Prostate gland (tissue), 2 donors: ENCODE results near the gene SUPT3H. TPM values are rescaled to one million over a fixed set of nuclear protein-coding genes. Genes with fewer than 3 reads are reported as not detected.

Source experiments
- DNase-seq: peaks from one replicate; pipeline ENCODE4 v3.0.0-alpha.2; 2019; ENCODE audit warnings: low spot score
- H3K27ac ChIP-seq, 2 donors: fragments of 200-600 bp; sonication (generic); 2 replicates each; pipeline ENCODE4 v1.5.1; 2017 to 2019
- H3K27me3 ChIP-seq: fragments of 200-600 bp; sonication (generic); replicated peaks from 2 replicates; pipeline ENCODE4 v1.5.1; 2019; ENCODE audit not compliant: insufficient read depth
- H3K36me3 ChIP-seq, 2 donors: fragments of 200-600 bp; sonication (generic); 1 replicate in 1 of 2; 2 replicates in 1 of 2; pipeline versions ENCODE4 v1.5.1 to v1.8.1; 2017 to 2019
- H3K4me1 ChIP-seq: fragments of 200-600 bp; sonication (generic); replicated peaks from 2 replicates; pipeline ENCODE4 v1.5.1; 2019
- H3K4me3 ChIP-seq, 2 donors: fragments of 200-600 bp; sonication (generic); 2 replicates each; pipeline ENCODE4 v1.5.1; 2017 to 2019
- H3K9me3 ChIP-seq: fragments of 200-600 bp; sonication (generic); 2 replicates; pipeline ENCODE4 v1.5.1; 2017
- CTCF ChIP-seq, 4 experiments: fragments of 200-600 bp in 2 of 4; fragments of 450-650 bp in 2 of 4; sonication (generic) in 2 of 4; IDR thresholded peaks; 1 replicate in 3 of 4; 2 replicates in 1 of 4; pipeline ENCODE4 v1.5.1; 2016 to 2019; ENCODE audit warnings: antibody characterized with exemption in 4 of 4, mild to moderate bottlenecking in 2 of 4, moderate library complexity in 2 of 4
- POLR2A ChIP-seq: fragments of 450-650 bp; IDR thresholded peaks from one replicate; pipeline ENCODE4 v1.6.1; 2016; ENCODE audit warnings: antibody characterized with exemption, mild to moderate bottlenecking
- POLR2AphosphoS5 ChIP-seq: sonication (generic); formaldehyde crosslinking; IDR thresholded peaks from one replicate; pipeline ENCODE4 v1.6.1; 2017; ENCODE audit warnings: antibody characterized with exemption
- WGBS: methylation state at CpG from one replicate; pipeline ENCODE4 v1.1.5; 2018; 5-methylcytosine and 5-hydroxymethylcytosine counted together
- intact Hi-C: fragments of 100-400 bp; cut with DNase I; formaldehyde crosslinking; loops from one replicate; pipeline ENCODE4 v1.14.2; 2022
- total RNA-seq, 2 donors: library from RNA; depleted of rRNA; stranded (reverse); fragments of >200 nt; gene quantifications; one replicate each; pipeline ENCODE4 v1.1.0, GENCODE V29; 2016

SUPT3H gene
- total RNA-seq, 2 donors from 2014 or later = 4.6 to 13.1 TPM

GRCh38 chr6:45364466-45364865, 13.3 kb downstream of the SUPT3H start:
- intact Hi-C loops = no loop called here
- no peak for TF ChIP-seq CTCF (IDR thresholded peaks at IDR 0.05)
- no peak for TF ChIP-seq POLR2AphosphoS5
- TF ChIP-seq POLR2A = no peak
- H3K27ac ChIP-seq = no peak overlapping the region
- H3K9me3 ChIP-seq = no peaks in the 10 kb centered on the region
- no peaks in the 10 kb centered on the region for H3K27me3 ChIP-seq
- no peaks in the 10 kb centered on the region for H3K4me1 ChIP-seq
- DNase-seq = no peak
- H3K36me3 ChIP-seq = no peaks in the 10 kb centered on the region
- H3K4me3 ChIP-seq = no peak overlapping the region

- Histone ChIP-seq H3K4me1 (no peaks in the 10 kb centered on the region), H3K36me3 (no peaks in the 10 kb centered on the region), H3K27ac (no peak overlapping the region), H3K9me3 (no peaks in the 10 kb centered on the region), H3K27me3 (no peaks in the 10 kb centered on the region), H3K4me3 (no peak overlapping the region)
- 90% methylated on average over 2 of the region's 2 CpGs for WGBS
- intact Hi-C loops = no loop called here
- TF ChIP-seq POLR2A = no peak
- no peak for TF ChIP-seq POLR2AphosphoS5
- TF ChIP-seq CTCF (IDR thresholded peaks at IDR 0.05) = no peak
- DNase-seq = no peak
Observed at GRCh38 chr6:45353654-45354053, 24.1 kb downstream of the SUPT3H start.

- Histone ChIP-seq H3K4me1 (no peaks in the 10 kb centered on the region), H3K27me3 (no peaks in the 10 kb centered on the region), H3K27ac (no peak overlapping the region), H3K9me3 (no peaks in the 10 kb centered on the region), H3K36me3 (no peaks in the 10 kb centered on the region), H3K4me3 (no peak overlapping the region)
- TF ChIP-seq CTCF (IDR thresholded peaks at IDR 0.05) (no peak), POLR2A (no peak), POLR2AphosphoS5 (no peak)
- intact Hi-C loops = no loop called here
- DNase-seq = no peak
- WGBS = 96% methylated on average over 1 of the region's 1 CpG
Observed at GRCh38 chr6:45351667-45352066, 26.1 kb downstream of the SUPT3H start.

- H3K4me3 ChIP-seq = no peak overlapping the region
- no peaks in the 10 kb centered on the region for H3K36me3 ChIP-seq
- WGBS = 99% methylated on average over 3 of the region's 3 CpGs
- no peaks in the 10 kb centered on the region for H3K9me3 ChIP-seq
- no peak for DNase-seq
- no peaks in the 10 kb centered on the region for H3K27me3 ChIP-seq
- intact Hi-C loops = no loop called here
- no peak overlapping the region for H3K27ac ChIP-seq
- TF ChIP-seq POLR2AphosphoS5 (no peak), CTCF (IDR thresholded peaks at IDR 0.05) (no peak)
- no peaks in the 10 kb centered on the region for H3K4me1 ChIP-seq
Observed at GRCh38 chr6:45351076-45351475, 26.7 kb downstream of the SUPT3H start.

GRCh38 chr6:45350186-45350710, 27.5 kb downstream of the SUPT3H start:
- Histone ChIP-seq H3K4me3 (no peak overlapping the region), H3K27me3 (no peaks in the 10 kb centered on the region), H3K4me1 (no peaks in the 10 kb centered on the region), H3K27ac (no peak overlapping the region), H3K9me3 (no peaks in the 10 kb centered on the region), H3K36me3 (no peaks in the 10 kb centered on the region)
- intact Hi-C loops = no loop called here
- TF ChIP-seq POLR2A = no peak
- no peak for TF ChIP-seq POLR2AphosphoS5
- TF ChIP-seq CTCF (IDR thresholded peaks at IDR 0.05) = no peak
- DNase-seq = no peak
